Dermis microvascular lymphatic vessel endothelial cell (primary cell): Measurements from ENCODE around the gene IPO5. TPM values are rescaled to one million over a fixed set of nuclear protein-coding genes. Genes with fewer than 3 reads are reported as not detected.
"Not testable (repeated sequence)": the region's sequence is repeated elsewhere in the genome, so short reads cannot be mapped to it uniquely, and the experiment has no call there.

Source experiments
- DNase-seq, 2 donors: peaks; one replicate each; pipeline versions ENCODE4 v3.0.0 to v3.0.0-alpha.2; 2010; ENCODE audit warnings: low read depth in 2 of 2
- total RNA-seq: library from RNA; depleted of rRNA; stranded (reverse); fragments of >200 nt; gene quantifications from 2 replicates; pipeline ENCODE4 v1.2.1, GENCODE V29; 2014

IPO5 gene
- total RNA-seq, 1 donor from 2014 or later = 150 TPM

GRCh38 chr13:97949316-97949715, 4.2 kb upstream of the IPO5 start:
- DNase-seq = not testable (repeated sequence)

- no peak for DNase-seq
These were observed 2.1 kb upstream of the IPO5 start for GRCh38 chr13:97951376-97951775.

GRCh38 chr13:97952831-97953230, 644 bp upstream of the IPO5 start:
- not testable (repeated sequence) for DNase-seq

- DNase-seq = no peak
These were observed 7.9 kb downstream of the IPO5 start for GRCh38 chr13:97961340-97961739.

GRCh38 chr13:97962887-97963286, 9.4 kb downstream of the IPO5 start:
- DNase-seq = no peak

GRCh38 chr13:97967226-97967625, 13.8 kb downstream of the IPO5 start:
- no peak for DNase-seq

- DNase-seq = no peak
These were observed 14.5 kb downstream of the IPO5 start for GRCh38 chr13:97967948-97968347.

GRCh38 chr13:97971519-97971918, 18.0 kb downstream of the IPO5 start:
- DNase-seq = no peak

- no peak for DNase-seq
These were observed 21.3 kb downstream of the IPO5 start for GRCh38 chr13:97974773-97975172.

- no peak for DNase-seq
These were observed 21.9 kb downstream of the IPO5 start for GRCh38 chr13:97975280-97975847.

- DNase-seq = peak; percentile 51 to 89
These were observed 22.6 kb downstream of the IPO5 start for GRCh38 chr13:97975848-97976609.

GRCh38 chr13:97976610-97977521, 23.4 kb downstream of the IPO5 start:
- DNase-seq = peak in 1 of 2 donors; percentile 13

GRCh38 chr13:97977982-97978381, 24.5 kb downstream of the IPO5 start:
- no peak for DNase-seq

- peak; percentile 64 to 85 for DNase-seq
These were observed 25.2 kb downstream of the IPO5 start for GRCh38 chr13:97978651-97979050.

GRCh38 chr13:97979051-97979450, 25.6 kb downstream of the IPO5 start:
- no peak for DNase-seq

GRCh38 chr13:97979556-97979955, 26.1 kb downstream of the IPO5 start:
- DNase-seq = no peak

- peak; percentile 47 to 52 for DNase-seq
These were observed 28.8 kb downstream of the IPO5 start for GRCh38 chr13:97982286-97982685.

GRCh38 chr13:97986835-97987234, 33.4 kb downstream of the IPO5 start:
- no peak for DNase-seq

- no peak for DNase-seq
These were observed 46.2 kb downstream of the IPO5 start for GRCh38 chr13:97999653-98000052.

- DNase-seq = no peak
These were observed 50.6 kb downstream of the IPO5 start for GRCh38 chr13:98004107-98004506.

GRCh38 chr13:98004997-98005396, 51.5 kb downstream of the IPO5 start:
- not testable (repeated sequence) for DNase-seq

- no peak for DNase-seq
These were observed 53.5 kb downstream of the IPO5 start for GRCh38 chr13:98007001-98007400.
